Adipocyte (in vitro differentiated cells): ENCODE data around the gene EPM2AIP1.

ENCODE experiments used
- DNase-seq: peaks from one replicate; pipeline ENCODE4 v3.0.0-alpha.2; 2015; ENCODE audit warnings: low read depth
- H3K27me3 ChIP-seq: replicated peaks from 2 replicates; pipeline ENCODE4 v1.7.0; 2013; ENCODE audit warnings: mild to moderate bottlenecking, low read length, moderate library complexity; ENCODE audit not compliant: control insufficient read depth, insufficient read depth
- H3K36me3 ChIP-seq: 2 replicates; pipeline ENCODE4 v1.7.0; 2013; ENCODE audit warnings: low read length, mild to moderate bottlenecking, moderate library complexity; ENCODE audit not compliant: control insufficient read depth, insufficient read depth, severe bottlenecking
- H3K4me1 ChIP-seq: 2 replicates; pipeline ENCODE4 v1.7.0; 2013; ENCODE audit warnings: mild to moderate bottlenecking, low read length, moderate library complexity; ENCODE audit not compliant: control insufficient read depth, insufficient read depth
- H3K4me3 ChIP-seq: 2 replicates; pipeline ENCODE4 v1.7.0; 2013; ENCODE audit warnings: mild to moderate bottlenecking, low read length, moderate library complexity
- H3K9ac ChIP-seq: 2 replicates; pipeline ENCODE4 v1.7.0; 2013; ENCODE audit warnings: mild to moderate bottlenecking, low read length, moderate library complexity
- H3K9me3 ChIP-seq: 2 replicates; pipeline ENCODE4 v1.7.0; 2013; ENCODE audit warnings: mild to moderate bottlenecking, low read length, moderate library complexity; ENCODE audit not compliant: control insufficient read depth

Gene EPM2AIP1

GRCh38 chr3:37028329-37028728 lies 35.4 kb upstream of the EPM2AIP1 start:
- peaks cover 53% of the 10 kb centered on the region for H3K36me3 ChIP-seq
- H3K27me3 ChIP-seq: no peaks in the 10 kb centered on the region
- peaks cover 45% of the 10 kb centered on the region for H3K4me1 ChIP-seq
- DNase-seq: no peak
- no peak overlapping the region for H3K4me3 ChIP-seq
- no peaks in the 10 kb centered on the region for H3K9me3 ChIP-seq
- H3K9ac ChIP-seq: no peak overlapping the region

GRCh38 chr3:37026851-37027250 lies 33.9 kb upstream of the EPM2AIP1 start:
- Histone ChIP-seq H3K4me3 (no peak overlapping the region), H3K36me3 (peaks cover 65% of the 10 kb centered on the region), H3K27me3 (no peaks in the 10 kb centered on the region), H3K9me3 (no peaks in the 10 kb centered on the region), H3K4me1 (peaks cover 31% of the 10 kb centered on the region), H3K9ac (no peak overlapping the region)
- DNase-seq: no peak

- no peaks in the 10 kb centered on the region for H3K27me3 ChIP-seq
- no peak overlapping the region for H3K4me3 ChIP-seq
- no peak for DNase-seq
- H3K36me3 ChIP-seq: peaks cover 74% of the 10 kb centered on the region
- H3K9ac ChIP-seq: no peak overlapping the region
- H3K9me3 ChIP-seq: no peaks in the 10 kb centered on the region
- peaks cover 20% of the 10 kb centered on the region for H3K4me1 ChIP-seq
Measured at GRCh38 chr3:37025561-37026335, 32.8 kb upstream of the EPM2AIP1 start.

- Histone ChIP-seq H3K9me3 (no peaks in the 10 kb centered on the region), H3K9ac (no peak overlapping the region), H3K36me3 (peaks cover 82% of the 10 kb centered on the region), H3K4me1 (peaks cover 12% of the 10 kb centered on the region), H3K27me3 (no peaks in the 10 kb centered on the region), H3K4me3 (no peak overlapping the region)
- no peak for DNase-seq
Measured at GRCh38 chr3:37024820-37025405, 32.0 kb upstream of the EPM2AIP1 start.

- Histone ChIP-seq H3K4me1 (peaks cover 5% of the 10 kb centered on the region), H3K36me3 (peaks cover 83% of the 10 kb centered on the region), H3K9ac (no peak overlapping the region), H3K4me3 (no peak overlapping the region), H3K9me3 (no peaks in the 10 kb centered on the region), H3K27me3 (no peaks in the 10 kb centered on the region)
- peak; percentile 56 for DNase-seq
Measured at GRCh38 chr3:37024092-37024491, 31.2 kb upstream of the EPM2AIP1 start.

- Histone ChIP-seq H3K36me3 (peaks cover 88% of the 10 kb centered on the region), H3K4me3 (no peak overlapping the region), H3K27me3 (no peaks in the 10 kb centered on the region), H3K4me1 (no peaks in the 10 kb centered on the region), H3K9ac (no peak overlapping the region), H3K9me3 (no peaks in the 10 kb centered on the region)
- DNase-seq: no peak
Measured at GRCh38 chr3:37017683-37018082, 24.8 kb upstream of the EPM2AIP1 start.

- H3K4me1 ChIP-seq: no peaks in the 10 kb centered on the region
- H3K4me3 ChIP-seq: no peak overlapping the region
- no peak for DNase-seq
- peaks cover 88% of the 10 kb centered on the region for H3K36me3 ChIP-seq
- H3K9ac ChIP-seq: no peak overlapping the region
- H3K27me3 ChIP-seq: no peaks in the 10 kb centered on the region
- no peaks in the 10 kb centered on the region for H3K9me3 ChIP-seq
Measured at GRCh38 chr3:37016903-37017302, 24.0 kb upstream of the EPM2AIP1 start.

GRCh38 chr3:37015642-37016041 lies 22.7 kb upstream of the EPM2AIP1 start:
- no peak for DNase-seq
- no peaks in the 10 kb centered on the region for H3K27me3 ChIP-seq
- no peak overlapping the region for H3K4me3 ChIP-seq
- H3K9ac ChIP-seq: no peak overlapping the region
- no peaks in the 10 kb centered on the region for H3K4me1 ChIP-seq
- H3K9me3 ChIP-seq: no peaks in the 10 kb centered on the region
- H3K36me3 ChIP-seq: peaks cover 85% of the 10 kb centered on the region

GRCh38 chr3:37014620-37015019 lies 21.7 kb upstream of the EPM2AIP1 start:
- Histone ChIP-seq H3K36me3 (peaks cover 76% of the 10 kb centered on the region), H3K9me3 (no peaks in the 10 kb centered on the region)
- no peak for DNase-seq

GRCh38 chr3:36993326-36994283 lies 674 bp upstream of the EPM2AIP1 start, which contains the start of gene MLH1:
TSS of gene MLH1 (plus strand) at chr3:36993518. CDS start at chr3:36993548, 30 bp downstream.
- peaks cover 38% of the 10 kb centered on the region for H3K4me1 ChIP-seq
- H3K9me3 ChIP-seq: no peaks in the 10 kb centered on the region
- peaks cover 33% of the 10 kb centered on the region for H3K36me3 ChIP-seq
- H3K9ac ChIP-seq: peak within 1 kb of the TSS; percentile 99
- H3K4me3 ChIP-seq: peak within 1 kb of the TSS; percentile 99
- peak; percentile 96 for DNase-seq
- H3K27me3 ChIP-seq: no peaks in the 10 kb centered on the region

More at GRCh38 chr3:37014620-37015019, 21.7 kb upstream of the EPM2AIP1 start:
- Histone ChIP-seq H3K4me3 (no peak overlapping the region), H3K27me3 (no peaks in the 10 kb centered on the region), H3K4me1 (no peaks in the 10 kb centered on the region), H3K9ac (no peak overlapping the region)
